HG03558 (cell line): ENCODE measurements around the gene TENM3.

Experiments
- ATAC-seq: cut with Tn5 transposase; IDR thresholded peaks from one replicate; pipeline ENCODE4 v1.9.1; 2021; ENCODE audit warnings: moderate number of reproducible peaks; ENCODE audit not compliant: unreplicated experiment; ENCODE audit errors: extremely low read depth

Gene TENM3

GRCh38 chr4:182746876-182747275 is 503.7 kb downstream of the TENM3 start:
- no peak for ATAC-seq

GRCh38 chr4:182748283-182748682 is 505.1 kb downstream of the TENM3 start:
- no peak for ATAC-seq

- ATAC-seq = no peak
Observed at GRCh38 chr4:182748949-182749348, 505.7 kb downstream of the TENM3 start.

GRCh38 chr4:182749667-182750167 is 506.5 kb downstream of the TENM3 start:
- ATAC-seq = no peak

- no peak for ATAC-seq
Observed at GRCh38 chr4:182752158-182752910, 509.1 kb downstream of the TENM3 start.

GRCh38 chr4:182754895-182755294 is 511.7 kb downstream of the TENM3 start:
- no peak for ATAC-seq

GRCh38 chr4:182756161-182756690 is 513.0 kb downstream of the TENM3 start:
- ATAC-seq = no peak

GRCh38 chr4:182758273-182758672 is 515.1 kb downstream of the TENM3 start:
- ATAC-seq = no peak

- ATAC-seq = no peak
Observed at GRCh38 chr4:182760551-182761043, 517.4 kb downstream of the TENM3 start.

GRCh38 chr4:182764137-182764536 is 520.9 kb downstream of the TENM3 start:
- no peak for ATAC-seq

GRCh38 chr4:182764642-182765041 is 521.4 kb downstream of the TENM3 start:
- ATAC-seq = no peak

- no peak for ATAC-seq
Observed at GRCh38 chr4:182765987-182766856, 523.0 kb downstream of the TENM3 start.

- ATAC-seq = no peak
Observed at GRCh38 chr4:182766857-182767250, 523.7 kb downstream of the TENM3 start.

- no peak for ATAC-seq
Observed at GRCh38 chr4:182768838-182769237, 525.6 kb downstream of the TENM3 start.

GRCh38 chr4:182770259-182770995 is 527.2 kb downstream of the TENM3 start:
- ATAC-seq = no peak

- ATAC-seq = no peak
Observed at GRCh38 chr4:182770996-182771514, 527.9 kb downstream of the TENM3 start.

- ATAC-seq = no peak
Observed at GRCh38 chr4:182775075-182775474, 531.9 kb downstream of the TENM3 start.

- ATAC-seq = no peak
Observed at GRCh38 chr4:182776376-182777105, 533.3 kb downstream of the TENM3 start.
